Lower leg skin (tissue), 4 donors: Measurements from ENCODE around the gene RPS15. TPM values are rescaled to one million over a fixed set of nuclear protein-coding genes. Genes with fewer than 3 reads are reported as not detected.

ENCODE experiments used
- DNase-seq, 2 donors: peaks; one replicate each; pipeline ENCODE4 v3.0.0-alpha.2; 2019; ENCODE audit warnings: low spot score in 2 of 2
- H3K4me3 ChIP-seq: fragments of 200-600 bp; sonication (generic); 2 replicates; pipeline ENCODE4 v1.5.1; 2017; ENCODE audit warnings: mild to moderate bottlenecking, low read depth; ENCODE audit not compliant: poor library complexity, severe bottlenecking
- CTCF ChIP-seq, 3 donors: fragments of 450-650 bp; IDR thresholded peaks; one replicate each; pipeline ENCODE4 v1.5.1; 2016; ENCODE audit warnings: antibody characterized with exemption in 3 of 3, mild to moderate bottlenecking in 3 of 3, moderate library complexity in 2 of 3
- POLR2A ChIP-seq, 2 donors: fragments of 450-650 bp; IDR thresholded peaks; one replicate each; pipeline ENCODE4 v1.6.1; 2016 to 2017; ENCODE audit warnings: antibody characterized with exemption in 2 of 2, mild to moderate bottlenecking in 1 of 2, moderate library complexity in 1 of 2
- WGBS, 2 donors: methylation state at CpG; one replicate each; pipeline ENCODE4 v1.1.5; 2018; 5-methylcytosine and 5-hydroxymethylcytosine counted together
- intact Hi-C: fragments of 100-400 bp; cut with DNase I; formaldehyde crosslinking; loops from one replicate; pipeline ENCODE4 v1.15.0; 2023; ENCODE audit warnings: low total_unique reads
- total RNA-seq, 4 donors: library from RNA; depleted of rRNA; stranded (reverse); fragments of >200 nt; gene quantifications; one replicate each; pipeline ENCODE4 v1.1.0, GENCODE V29; 2016

The RPS15 gene
- total RNA-seq, 4 donors from 2014 or later = 2,226 to 7,190 (median 4,396) TPM

- intact Hi-C loops = loop anchor here (5.0 kb wide), 1 partner anchor 170 kb away; the partner anchor contains the start of gene FAM174C
- TF ChIP-seq POLR2A (IDR thresholded peaks at IDR 0.05) = no peak
- TF ChIP-seq CTCF (IDR thresholded peaks at IDR 0.05) = no peak
- no peak overlapping the region for H3K4me3 ChIP-seq
- WGBS, 2 donors = 18 to 19% methylated on average over 4 of the region's 4 CpGs
- no peak for DNase-seq
Observed at GRCh38 chr19:1447504-1447903, 9.3 kb downstream of the RPS15 start.

GRCh38 chr19:1447944-1448343 is 9.7 kb downstream of the RPS15 start:
- intact Hi-C loops = loop anchor here (5.0 kb wide), 1 partner anchor 171 kb away; the partner anchor contains the start of gene FAM174C
- no peak overlapping the region for H3K4me3 ChIP-seq
- DNase-seq = no peak
- TF ChIP-seq CTCF (IDR thresholded peaks at IDR 0.05) = no peak
- no peak for TF ChIP-seq POLR2A (IDR thresholded peaks at IDR 0.05)
- 81% methylated on average over 9 of the region's 9 CpGs for WGBS, 2 donors

- 8 to 12% methylated on average over 14 to 28 of the region's 74 CpGs for WGBS, 2 donors
- intact Hi-C loops = loop anchor here (5.0 kb wide), 1 partner anchor 172 kb away; the partner anchor contains the start of gene FAM174C
- no peak for DNase-seq
Observed at GRCh38 chr19:1449467-1450442, 11.6 kb downstream of the RPS15 start, which contains the start of gene APC2. Gene APC2, plus strand, starts transcription at chr19:1450121. Its CDS starts 2,881 bp downstream, at chr19:1453002.

GRCh38 chr19:1450735-1451731 is 12.8 kb downstream of the RPS15 start:
- intact Hi-C loops = no loop called here
- WGBS, 2 donors = 45 to 48% methylated on average over 21 to 22 of the region's 22 CpGs
- DNase-seq = no peak
- no peak for TF ChIP-seq CTCF (IDR thresholded peaks at IDR 0.05)
- H3K4me3 ChIP-seq = no peak overlapping the region

More at GRCh38 chr19:1449467-1450442, 11.6 kb downstream of the RPS15 start, which contains the start of gene APC2:
- H3K4me3 ChIP-seq = no peak within 1 kb of the TSS
- TF ChIP-seq CTCF (IDR thresholded peaks at IDR 0.05) = no peak
- no peak for TF ChIP-seq POLR2A (IDR thresholded peaks at IDR 0.05)
